ENCODE measurements around the gene PTK6.
"Not testable (repeated sequence)": the region's sequence is repeated elsewhere in the genome, so short reads cannot be mapped to it uniquely, and the experiment has no call there.

PTK6 gene

GRCh38 chr20:63568986-63569949 is 32.1 kb upstream of the PTK6 start:
- no peak for DNase-seq

DNA sequence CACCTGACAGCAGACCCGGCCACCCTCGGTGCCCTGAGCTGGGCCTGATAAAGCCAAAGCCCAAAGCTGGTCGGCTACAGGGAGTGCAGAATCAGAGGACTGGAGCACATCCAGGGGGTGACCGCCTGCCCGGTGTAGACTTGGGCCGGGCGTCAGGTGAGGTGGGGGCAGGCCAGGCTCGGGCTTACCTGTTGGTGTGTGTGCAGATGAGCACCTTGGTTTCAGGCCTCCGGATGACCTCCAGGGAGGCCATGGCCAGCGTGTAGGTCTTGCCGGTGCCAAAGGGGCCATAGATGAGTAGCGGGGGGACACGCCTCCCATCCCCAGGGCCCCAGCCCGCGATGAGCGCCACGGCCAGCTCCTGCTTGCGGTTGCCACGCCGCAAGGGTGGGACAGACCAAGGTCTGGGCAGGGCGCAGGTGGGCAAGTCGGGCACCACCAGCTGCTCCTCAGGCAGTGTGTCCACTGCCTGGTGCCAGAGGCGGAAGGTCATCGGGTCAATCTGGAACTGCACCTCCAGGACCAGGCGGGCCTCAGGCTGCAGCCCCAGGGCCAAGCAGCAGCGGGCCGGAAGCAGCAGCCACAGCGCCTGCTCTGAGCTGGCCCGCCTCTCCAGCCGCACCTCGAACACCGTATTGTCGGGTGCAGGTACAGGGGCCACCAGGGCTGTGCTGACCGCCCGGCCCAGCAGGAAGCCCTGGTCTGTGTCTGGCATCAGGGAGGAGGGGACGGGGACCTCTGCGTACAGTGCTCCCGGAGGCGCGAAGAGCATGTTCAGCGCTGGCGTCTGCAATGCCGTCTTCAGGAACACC is 31.2 kb upstream of the PTK6 start:
- no peak for DNase-seq

- DNase-seq = no peak
Measured at GRCh38 chr20:63567386-63568169, 30.4 kb upstream of the PTK6 start.

GRCh38 chr20:63567136-63567385 is 29.9 kb upstream of the PTK6 start:
- no peak for DNase-seq

- no peak for DNase-seq
Measured at GRCh38 chr20:63566395-63567135, 29.4 kb upstream of the PTK6 start.

- DNase-seq = no peak
Measured at GRCh38 chr20:63565699-63566335, 28.6 kb upstream of the PTK6 start.

DNA sequence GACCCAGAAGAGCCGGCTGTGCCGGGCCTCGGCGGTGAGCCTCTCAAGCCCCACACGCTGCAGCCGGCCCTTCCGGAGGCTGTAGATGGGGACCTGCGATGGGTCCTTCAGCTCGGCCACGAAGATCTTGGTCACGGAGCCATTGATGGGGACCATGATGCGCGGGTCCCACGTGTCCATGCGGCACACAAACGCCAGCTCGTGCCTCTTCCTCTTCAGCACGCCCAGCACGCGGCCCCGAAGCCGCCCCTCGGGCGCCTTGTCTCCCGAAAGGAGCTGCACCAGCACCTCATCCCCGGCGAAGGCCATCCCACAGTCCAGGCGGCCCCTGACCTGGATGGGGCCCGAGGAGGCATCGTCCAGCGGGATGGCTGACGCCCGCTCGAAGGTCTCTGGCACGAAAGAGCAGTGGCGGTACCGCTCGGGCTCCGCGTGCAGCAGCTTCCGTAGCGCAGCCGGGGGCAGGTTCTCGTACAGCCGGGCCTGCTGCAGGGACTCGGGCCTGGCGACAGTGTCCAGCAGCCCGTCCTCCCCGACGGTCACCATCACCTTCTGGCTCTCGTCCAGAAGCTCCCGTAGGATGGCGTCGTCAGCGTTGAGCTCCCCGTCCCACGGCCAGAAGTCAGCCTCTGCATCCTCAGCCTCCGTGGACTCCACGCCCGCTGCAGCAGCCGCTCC is 28.0 kb upstream of the PTK6 start:
- no peak for DNase-seq

DNA sequence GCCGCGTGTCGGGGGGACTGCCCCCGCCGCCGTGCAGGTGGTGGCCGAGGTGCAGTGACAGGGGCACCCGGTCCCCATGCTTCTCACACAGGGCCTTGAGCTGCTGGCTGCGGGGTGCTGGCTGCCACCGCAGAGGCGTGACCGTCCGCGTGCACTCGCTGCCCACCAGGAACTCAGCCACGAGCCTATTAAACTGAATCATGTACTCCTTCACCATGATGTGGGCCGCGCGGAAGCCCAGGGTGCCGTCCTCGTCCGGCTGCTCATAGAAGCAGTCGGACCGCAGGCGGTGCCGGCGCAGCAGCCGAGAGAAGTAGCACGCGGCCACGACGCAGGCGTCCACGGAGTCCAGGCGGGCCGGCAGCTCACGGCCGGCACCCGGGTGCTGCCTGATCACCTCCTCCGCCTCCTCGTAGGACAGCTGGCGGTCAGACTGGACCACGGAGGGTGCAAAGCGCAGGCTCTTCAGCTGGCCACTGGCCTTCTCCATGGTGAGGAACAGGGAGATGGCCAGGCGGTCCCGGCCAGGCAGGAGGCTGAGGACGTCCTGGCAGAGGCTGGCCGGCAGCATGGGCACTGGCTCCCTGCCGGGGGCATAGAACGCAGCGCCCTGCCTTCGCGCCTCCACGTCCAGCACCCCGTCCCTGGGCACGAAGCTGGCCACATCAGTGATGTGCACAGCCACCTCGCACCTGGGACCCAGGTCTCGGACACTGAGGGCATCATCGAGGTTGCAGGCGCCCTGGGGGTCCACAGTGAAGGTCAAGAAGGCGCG is 27.0 kb upstream of the PTK6 start:
- DNase-seq = no peak

- DNase-seq = no peak
Measured at GRCh38 chr20:63563225-63563935, 26.2 kb upstream of the PTK6 start.

DNA sequence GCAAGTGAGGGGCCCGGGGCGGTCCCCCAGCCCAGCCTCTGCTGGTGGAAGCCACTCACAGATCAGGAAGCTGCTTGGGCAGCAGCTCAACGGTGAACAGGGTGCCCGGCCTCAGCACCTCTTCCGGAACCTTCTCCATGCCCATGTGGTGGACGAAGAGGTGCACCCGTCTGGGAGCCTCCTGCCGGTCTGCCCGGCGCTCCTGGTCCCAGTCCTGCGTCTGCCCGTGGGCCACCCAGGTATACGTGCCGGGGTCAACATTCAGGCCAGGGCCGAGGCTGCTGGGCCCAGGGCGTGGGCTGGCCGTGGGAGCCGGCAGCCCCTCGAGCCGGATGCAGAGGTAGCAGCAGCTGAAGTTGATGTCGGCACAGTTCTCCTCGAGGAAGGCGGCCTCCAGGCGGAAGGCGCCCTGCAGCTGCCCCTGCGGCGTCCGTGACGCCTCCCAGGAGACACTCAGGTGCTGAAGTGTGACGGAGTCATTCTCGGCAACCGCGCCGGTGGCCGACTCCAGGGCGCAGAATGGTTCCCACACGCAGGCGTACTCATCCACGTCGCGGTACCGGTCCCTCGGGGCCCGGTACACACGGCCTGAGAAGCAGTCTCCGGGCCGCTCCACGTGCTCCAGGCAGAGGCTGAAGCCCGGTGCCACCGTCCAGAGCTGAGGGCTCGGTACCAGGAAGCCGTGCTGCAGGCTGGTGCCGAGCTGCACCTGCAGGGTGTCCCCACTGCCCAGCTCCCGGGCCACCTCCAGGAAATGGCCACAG is 25.5 kb upstream of the PTK6 start:
- no peak for DNase-seq

- DNase-seq = no peak
Measured at GRCh38 chr20:63561624-63562396, 24.6 kb upstream of the PTK6 start.

DNA sequence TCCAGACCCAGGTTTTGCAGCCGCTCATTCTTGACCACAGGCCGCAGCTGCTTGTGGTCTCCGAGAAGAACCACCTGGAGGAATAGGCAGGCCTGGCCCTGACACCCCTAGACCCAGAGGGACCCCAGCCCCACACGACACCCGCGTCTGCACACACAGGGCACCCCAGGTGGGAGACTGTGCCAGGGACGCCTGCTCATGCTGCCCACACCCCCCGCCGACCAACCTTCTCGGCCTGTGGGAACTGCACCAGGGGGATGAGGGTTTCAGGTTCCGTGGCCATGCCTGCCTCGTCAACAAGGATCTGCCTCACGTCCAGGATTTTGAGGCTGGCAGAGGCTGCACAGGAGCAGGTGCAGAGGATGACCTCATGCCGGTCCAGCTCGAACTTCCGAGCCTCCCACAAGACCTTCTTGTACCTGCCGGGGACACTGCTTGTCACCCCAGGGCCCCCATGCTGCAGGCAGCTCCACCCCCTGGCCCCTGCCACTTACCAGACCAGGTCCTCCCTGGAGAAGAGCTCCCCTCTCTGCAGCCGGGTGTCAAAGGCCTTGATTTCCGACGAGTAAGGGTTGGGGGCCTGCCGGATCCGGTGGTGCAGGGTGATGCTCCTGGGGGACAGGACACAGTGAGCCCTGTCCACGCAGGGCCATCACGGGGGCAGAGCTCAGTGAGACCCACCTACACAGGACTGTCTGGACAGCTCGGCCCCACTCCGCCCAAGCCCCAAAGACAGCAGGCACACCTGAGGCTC is 23.9 kb upstream of the PTK6 start:
- no peak for DNase-seq

DNA sequence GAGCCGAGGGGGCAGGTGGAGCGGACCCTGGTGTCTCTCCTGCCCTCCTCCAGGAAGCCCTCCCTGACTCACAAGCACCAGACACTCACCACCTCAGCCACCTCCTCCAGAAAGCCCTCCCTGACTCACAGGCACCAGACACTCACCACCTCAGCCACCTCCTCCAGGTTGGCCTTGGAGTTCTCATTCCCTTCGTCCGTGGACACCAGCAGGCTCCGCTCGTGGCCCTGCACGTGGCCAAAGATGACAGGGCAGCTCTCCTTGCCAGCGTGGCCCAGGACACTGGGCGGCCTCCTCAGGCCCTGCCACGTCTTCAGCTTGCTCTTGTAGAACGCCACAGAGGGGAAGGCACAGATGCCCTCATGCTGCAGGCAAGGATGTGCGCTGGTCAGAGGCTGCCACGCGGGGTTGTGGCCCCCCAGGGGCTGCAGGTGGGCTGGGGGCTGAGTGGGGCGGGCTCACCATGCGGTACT is 23.2 kb upstream of the PTK6 start:
- no peak for DNase-seq

DNA sequence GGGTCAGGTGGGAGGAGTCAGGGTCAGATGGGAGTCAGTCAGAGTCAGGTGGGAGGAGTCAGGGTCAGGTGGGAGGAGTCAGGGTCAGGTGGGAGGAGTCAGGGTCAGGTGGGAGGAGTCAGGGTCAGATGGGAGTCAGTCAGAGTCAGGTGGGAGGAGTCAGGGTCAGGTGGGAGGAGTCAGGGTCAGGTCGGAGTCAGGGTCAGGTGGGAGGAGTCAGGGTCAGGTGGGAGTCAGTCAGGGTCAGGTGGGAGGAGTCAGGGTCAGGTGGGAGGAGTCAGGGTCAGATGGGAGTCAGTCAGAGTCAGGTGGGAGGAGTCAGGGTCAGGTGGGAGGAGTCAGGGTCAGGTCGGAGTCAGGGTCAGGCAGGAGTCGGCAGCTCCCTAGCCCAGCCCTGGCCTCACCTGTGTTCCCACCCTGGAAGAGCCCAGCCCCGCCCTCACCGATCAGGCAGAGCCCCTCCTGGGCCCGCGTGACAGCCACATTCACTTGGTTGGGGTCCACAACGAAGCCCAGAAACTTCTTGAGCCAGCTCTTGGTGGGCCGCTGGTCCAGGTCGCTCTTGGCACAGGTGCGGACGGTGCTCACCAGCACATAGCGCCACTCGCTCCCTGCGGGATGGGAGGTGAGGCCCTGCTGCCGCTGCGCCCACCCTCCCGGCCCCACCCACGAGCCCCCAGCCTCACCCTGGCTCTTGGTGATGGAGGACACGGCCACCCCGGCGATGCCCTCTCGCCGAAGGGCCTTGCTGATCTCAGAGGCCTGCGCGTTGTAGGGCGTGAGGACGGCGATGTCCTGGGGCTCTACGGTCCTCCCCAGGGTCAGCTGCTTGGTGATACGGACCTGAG is 22.5 kb upstream of the PTK6 start:
- not testable (repeated sequence) for DNase-seq

DNA sequence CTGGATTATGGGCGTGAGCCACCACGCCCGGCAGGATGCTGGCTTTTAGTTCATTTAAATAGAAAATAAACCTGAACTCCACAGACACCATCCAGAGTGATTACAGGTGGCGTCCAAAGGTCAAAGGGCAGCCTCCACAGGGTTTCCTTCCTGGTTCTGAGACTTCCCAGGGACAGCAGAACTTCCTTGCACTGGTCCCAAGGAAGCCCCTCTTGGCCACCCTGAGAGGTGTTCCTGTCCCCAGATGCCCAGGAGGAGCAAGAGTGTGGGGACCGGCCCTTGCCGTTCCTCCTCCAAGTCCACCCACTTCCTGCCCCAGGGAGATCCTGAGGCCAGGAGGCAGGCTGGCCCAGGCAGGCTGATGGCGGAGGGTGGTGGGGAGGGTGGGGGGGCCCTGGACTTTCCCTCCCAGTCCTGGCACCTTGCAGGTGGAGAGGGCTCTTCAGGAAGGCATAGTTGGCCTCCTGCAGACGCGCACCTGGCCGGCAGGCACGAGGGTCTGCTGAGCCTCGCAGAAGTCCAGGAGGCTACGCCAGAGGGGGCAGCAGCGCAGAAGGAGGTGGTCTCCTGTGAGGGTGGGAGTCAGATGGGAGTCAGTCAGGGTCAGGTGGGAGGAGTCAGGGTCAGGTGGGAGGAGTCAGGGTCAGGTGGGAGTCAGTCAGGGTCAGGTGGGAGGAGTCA is 21.8 kb upstream of the PTK6 start:
- no peak for DNase-seq

Data from right kidney (tissue), 1 donor.